Chondrocyte (in vitro differentiated cells): ENCODE measurements around the gene TRDMT1. TPM values are rescaled to one million over a fixed set of nuclear protein-coding genes. Genes with fewer than 3 reads are reported as not detected.

Source experiments
- DNase-seq: peaks from one replicate; pipeline ENCODE4 v3.0.0; 2021; ENCODE audit warnings: mixed read lengths, low spot score
- H3K27ac Mint-ChIP-seq: one replicate; pipeline ENCODE4 v1.8.0; 2021; ENCODE audit warnings: mild to moderate bottlenecking, moderate library complexity, mixed read lengths; ENCODE audit not compliant: unreplicated experiment
- H3K27me3 Mint-ChIP-seq: 2 replicates; pipeline ENCODE4 v1.8.0; 2021; ENCODE audit warnings: low read depth, mixed read lengths
- H3K36me3 Mint-ChIP-seq: 2 replicates; pipeline ENCODE4 v1.8.0; 2021; ENCODE audit warnings: low read depth, mixed read lengths
- H3K4me1 Mint-ChIP-seq: 2 replicates; pipeline ENCODE4 v1.8.0; 2021; ENCODE audit warnings: low read depth, mild to moderate bottlenecking, mixed read lengths
- H3K4me3 Mint-ChIP-seq: one replicate; pipeline ENCODE4 v1.8.0; 2021; ENCODE audit warnings: mild to moderate bottlenecking, moderate library complexity, mixed read lengths; ENCODE audit not compliant: unreplicated experiment
- H3K9me3 Mint-ChIP-seq: 2 replicates; pipeline ENCODE4 v1.8.0; 2021; ENCODE audit warnings: low read depth, mixed read lengths
- total RNA-seq: library from RNA; stranded (reverse); gene quantifications from 3 replicates; pipeline ENCODE4 v1.2.1, GENCODE V29; 2021
- TF ChIP-seq, protein P1 (sequence below): fragments of 200-600 bp; sonication (generic); IDR thresholded peaks from 2 replicates; pipeline ENCODE4 v1.5.0; 2021; ENCODE audit warnings: antibody characterized with exemption, mild to moderate bottlenecking, moderate library complexity

TRDMT1 gene
- total RNA-seq, 1 donor from 2014 or later = 4.7 TPM

DNA sequence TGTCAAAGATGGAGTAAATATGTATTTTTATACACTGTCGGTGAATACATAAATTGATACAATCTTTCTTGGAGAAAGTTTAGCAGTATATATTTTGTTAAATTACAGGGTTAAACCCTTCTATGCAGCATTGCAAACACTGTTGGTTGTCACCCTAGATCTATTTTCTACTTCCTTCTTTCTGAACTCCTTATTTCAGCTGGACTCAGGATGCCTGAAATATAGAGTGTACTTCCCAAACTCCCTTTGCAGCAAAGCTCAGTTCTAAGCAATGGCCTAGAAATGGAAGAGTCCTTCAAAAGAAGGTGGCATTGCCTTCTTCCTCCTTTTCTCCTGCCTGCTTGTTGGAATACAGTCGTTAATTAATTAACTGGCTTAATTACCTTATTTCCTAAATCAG, 92.4 kb downstream of the TRDMT1 start:
- Mint-ChIP-seq H3K4me1 (peaks cover 9% of the 10 kb centered on the region), H3K4me3 (no peak overlapping the region), H3K27me3 (no peaks in the 10 kb centered on the region), H3K36me3 (peaks cover 2% of the 10 kb centered on the region), H3K9me3 (no peaks in the 10 kb centered on the region), H3K27ac (no peak overlapping the region)
- no peak for DNase-seq
- TF ChIP-seq, protein P1, sequence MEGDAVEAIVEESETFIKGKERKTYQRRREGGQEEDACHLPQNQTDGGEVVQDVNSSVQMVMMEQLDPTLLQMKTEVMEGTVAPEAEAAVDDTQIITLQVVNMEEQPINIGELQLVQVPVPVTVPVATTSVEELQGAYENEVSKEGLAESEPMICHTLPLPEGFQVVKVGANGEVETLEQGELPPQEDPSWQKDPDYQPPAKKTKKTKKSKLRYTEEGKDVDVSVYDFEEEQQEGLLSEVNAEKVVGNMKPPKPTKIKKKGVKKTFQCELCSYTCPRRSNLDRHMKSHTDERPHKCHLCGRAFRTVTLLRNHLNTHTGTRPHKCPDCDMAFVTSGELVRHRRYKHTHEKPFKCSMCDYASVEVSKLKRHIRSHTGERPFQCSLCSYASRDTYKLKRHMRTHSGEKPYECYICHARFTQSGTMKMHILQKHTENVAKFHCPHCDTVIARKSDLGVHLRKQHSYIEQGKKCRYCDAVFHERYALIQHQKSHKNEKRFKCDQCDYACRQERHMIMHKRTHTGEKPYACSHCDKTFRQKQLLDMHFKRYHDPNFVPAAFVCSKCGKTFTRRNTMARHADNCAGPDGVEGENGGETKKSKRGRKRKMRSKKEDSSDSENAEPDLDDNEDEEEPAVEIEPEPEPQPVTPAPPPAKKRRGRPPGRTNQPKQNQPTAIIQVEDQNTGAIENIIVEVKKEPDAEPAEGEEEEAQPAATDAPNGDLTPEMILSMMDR = no peak

GRCh38 chr10:17106991-17107390, 94.5 kb downstream of the TRDMT1 start:
- TF ChIP-seq, protein P1 = no peak
- no peaks in the 10 kb centered on the region for H3K27me3 Mint-ChIP-seq
- H3K27ac Mint-ChIP-seq = no peak overlapping the region
- H3K4me3 Mint-ChIP-seq = no peak overlapping the region
- H3K4me1 Mint-ChIP-seq = peaks cover 7% of the 10 kb centered on the region
- DNase-seq = no peak
- H3K36me3 Mint-ChIP-seq = peaks cover 2% of the 10 kb centered on the region
- no peaks in the 10 kb centered on the region for H3K9me3 Mint-ChIP-seq

DNA sequence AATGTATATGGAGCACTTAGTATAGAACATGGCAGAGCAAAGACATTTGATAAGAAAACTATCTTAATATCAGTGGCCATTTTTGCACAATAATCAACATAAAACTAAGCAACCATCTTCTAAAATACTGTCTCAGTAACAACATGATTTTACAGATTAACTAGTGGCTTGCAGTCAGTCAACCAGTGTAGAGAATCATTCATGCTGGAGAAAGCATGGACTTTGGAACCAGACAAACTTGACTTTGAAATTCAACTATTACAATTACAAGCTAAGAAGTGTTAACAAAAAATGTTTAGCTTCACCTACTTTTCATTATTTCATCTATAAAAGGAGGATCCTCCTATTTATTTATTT, 99.6 kb downstream of the TRDMT1 start:
- DNase-seq = no peak
- Mint-ChIP-seq H3K27me3 (no peaks in the 10 kb centered on the region), H3K4me3 (no peak overlapping the region), H3K4me1 (peaks cover 11% of the 10 kb centered on the region), H3K9me3 (peaks cover 3% of the 10 kb centered on the region), H3K36me3 (peaks cover under 1% of the 10 kb centered on the region), H3K27ac (no peak overlapping the region)
- TF ChIP-seq, protein P1 = no peak

- Mint-ChIP-seq H3K4me3 (no peak overlapping the region), H3K9me3 (peaks cover 5% of the 10 kb centered on the region), H3K27me3 (no peaks in the 10 kb centered on the region), H3K36me3 (peaks cover 2% of the 10 kb centered on the region), H3K27ac (no peak overlapping the region), H3K4me1 (peaks cover 11% of the 10 kb centered on the region)
- no peak for DNase-seq
- TF ChIP-seq, protein P1 = no peak
These were observed 100.1 kb downstream of the TRDMT1 start for GRCh38 chr10:17101257-17101909.

DNA sequence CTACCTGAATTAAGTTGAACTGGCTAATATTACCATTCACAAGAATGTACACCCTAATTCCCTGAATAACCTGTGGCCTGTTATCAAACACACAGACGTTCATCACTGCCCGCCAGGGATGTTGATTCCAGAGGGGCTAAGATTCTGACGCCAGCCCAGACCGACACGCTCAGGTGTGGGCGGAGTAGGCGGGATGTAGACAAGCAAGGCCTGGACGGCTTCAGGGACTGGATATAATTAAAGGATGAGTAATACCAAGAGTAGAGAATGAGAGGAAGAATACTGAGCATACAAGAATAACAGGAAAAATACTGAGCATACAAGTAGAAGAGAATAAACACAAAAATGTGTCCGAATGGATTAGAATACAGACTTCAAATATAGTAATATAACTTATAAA, 100.9 kb downstream of the TRDMT1 start:
- Mint-ChIP-seq H3K4me3 (no peak overlapping the region), H3K27ac (no peak overlapping the region), H3K36me3 (peaks cover 4% of the 10 kb centered on the region), H3K9me3 (peaks cover 10% of the 10 kb centered on the region), H3K27me3 (no peaks in the 10 kb centered on the region), H3K4me1 (peaks cover 11% of the 10 kb centered on the region)
- no peak for DNase-seq
- TF ChIP-seq, protein P1 = no peak
